GM18499 (cell line): ENCODE measurements around the gene MYL6.
"Not testable (repeated sequence)": the region's sequence is repeated elsewhere in the genome, so short reads cannot be mapped to it uniquely, and the experiment has no call there.

Experiments used
- ATAC-seq: cut with Tn5 transposase; IDR thresholded peaks from one replicate; pipeline ENCODE4 v1.9.1; 2021; ENCODE audit warnings: moderate number of reproducible peaks; ENCODE audit not compliant: insufficient read depth, unreplicated experiment

The MYL6 gene

GRCh38 chr12:56188131-56188777 is 30.1 kb downstream of the MYL6 start:
- ATAC-seq = no peak

GRCh38 chr12:56188778-56189098 is 30.6 kb downstream of the MYL6 start:
- no peak for ATAC-seq

DNA sequence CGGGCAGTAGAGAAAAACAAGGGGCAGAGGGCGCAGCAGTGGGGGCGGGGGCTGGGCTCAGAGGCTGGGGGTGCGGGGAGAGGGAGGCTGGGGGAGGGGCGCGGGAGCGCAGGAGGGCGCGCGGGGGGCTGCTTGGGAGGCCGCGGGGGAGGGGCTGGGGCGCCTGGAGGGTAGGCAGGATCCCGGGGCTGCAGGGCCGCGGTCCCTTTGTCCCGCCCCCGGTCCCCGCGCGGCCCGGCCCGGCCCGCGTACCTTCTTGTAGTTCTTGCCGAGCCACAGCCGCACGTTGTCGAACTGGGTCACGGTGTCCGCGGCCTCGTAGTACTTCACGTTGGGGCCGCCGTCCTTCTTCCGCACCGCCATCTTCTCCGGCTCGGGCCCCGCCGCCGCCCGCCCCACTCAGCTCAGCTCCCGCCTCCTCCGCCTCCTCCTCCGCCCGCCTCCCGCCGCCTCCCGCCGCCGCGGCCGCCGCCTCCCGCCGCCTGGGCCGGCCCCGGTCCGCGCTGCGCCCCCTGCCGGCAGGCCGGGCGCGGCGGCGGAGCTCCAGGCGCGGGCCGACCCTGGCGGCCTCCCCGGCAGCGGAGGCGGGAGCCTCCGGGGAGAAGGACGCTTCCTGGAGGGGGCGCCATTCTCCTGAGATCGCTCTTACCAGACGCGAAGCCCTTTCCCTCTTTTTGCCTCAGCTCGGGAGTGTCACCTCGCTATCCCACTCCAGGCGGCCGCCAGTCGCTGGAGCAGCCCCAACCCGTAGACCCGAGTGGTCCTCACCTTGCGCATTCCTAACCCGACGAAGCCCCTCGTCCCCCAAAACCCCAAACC is 31.1 kb downstream of the MYL6 start, which contains the start of gene SMARCC2:
TSS of gene SMARCC2 (minus strand) at position 385 of the 819 bp plus-strand sequence. CDS start at position 363, 22 bp downstream.
- ATAC-seq = no peak

GRCh38 chr12:56189918-56190694 is 31.9 kb downstream of the MYL6 start:
- ATAC-seq = no peak

DNA sequence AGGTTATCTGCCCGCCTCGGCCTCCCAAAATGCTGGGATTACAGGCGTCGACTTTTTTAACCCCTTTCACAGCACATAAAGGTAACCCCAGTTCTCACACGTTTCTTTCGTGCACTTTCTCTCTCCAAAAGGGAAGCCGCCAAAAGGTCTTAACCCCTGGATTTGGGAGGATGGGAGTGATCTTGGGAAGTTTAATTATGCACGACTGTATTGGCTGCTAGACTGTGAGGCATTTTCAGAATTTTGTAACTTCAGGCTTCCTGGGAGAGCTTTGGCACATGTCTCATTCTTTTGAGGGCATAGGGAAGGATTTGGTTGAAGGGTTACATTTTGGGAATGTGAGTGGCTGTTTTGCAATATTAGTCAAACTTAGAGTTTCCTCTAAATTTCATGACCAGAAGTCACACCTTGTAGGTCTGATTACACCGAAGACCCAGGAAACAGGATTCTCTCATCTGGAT is 32.6 kb downstream of the MYL6 start:
- ATAC-seq = no peak

- ATAC-seq = no peak
Measured at GRCh38 chr12:56192582-56192981, 34.4 kb downstream of the MYL6 start.

DNA sequence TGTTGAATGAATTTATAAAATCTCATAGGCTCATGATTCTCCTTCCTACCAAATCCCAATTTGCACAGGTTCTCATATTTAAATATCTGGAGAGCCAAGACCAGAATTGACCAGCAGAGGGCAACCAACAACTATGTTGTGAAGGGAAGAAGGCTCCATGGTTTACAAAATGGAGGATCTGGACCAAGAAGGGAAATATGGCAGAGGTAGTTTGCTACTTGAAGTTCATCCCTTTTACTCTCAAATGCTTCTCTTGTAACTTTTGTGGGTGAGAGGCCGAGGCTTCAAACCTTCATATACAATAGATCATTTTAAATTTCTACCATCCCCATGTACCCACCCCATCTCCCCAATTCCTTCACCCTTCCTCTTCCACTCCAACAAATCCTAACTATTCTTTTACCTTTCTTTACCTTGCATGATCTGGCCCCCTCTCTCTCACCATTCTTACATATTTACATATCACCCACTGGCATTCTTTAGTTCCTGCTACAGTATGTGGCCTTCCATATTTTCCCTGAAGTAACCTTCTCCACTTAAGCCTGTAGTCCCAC is 34.9 kb downstream of the MYL6 start:
- no peak for ATAC-seq

DNA sequence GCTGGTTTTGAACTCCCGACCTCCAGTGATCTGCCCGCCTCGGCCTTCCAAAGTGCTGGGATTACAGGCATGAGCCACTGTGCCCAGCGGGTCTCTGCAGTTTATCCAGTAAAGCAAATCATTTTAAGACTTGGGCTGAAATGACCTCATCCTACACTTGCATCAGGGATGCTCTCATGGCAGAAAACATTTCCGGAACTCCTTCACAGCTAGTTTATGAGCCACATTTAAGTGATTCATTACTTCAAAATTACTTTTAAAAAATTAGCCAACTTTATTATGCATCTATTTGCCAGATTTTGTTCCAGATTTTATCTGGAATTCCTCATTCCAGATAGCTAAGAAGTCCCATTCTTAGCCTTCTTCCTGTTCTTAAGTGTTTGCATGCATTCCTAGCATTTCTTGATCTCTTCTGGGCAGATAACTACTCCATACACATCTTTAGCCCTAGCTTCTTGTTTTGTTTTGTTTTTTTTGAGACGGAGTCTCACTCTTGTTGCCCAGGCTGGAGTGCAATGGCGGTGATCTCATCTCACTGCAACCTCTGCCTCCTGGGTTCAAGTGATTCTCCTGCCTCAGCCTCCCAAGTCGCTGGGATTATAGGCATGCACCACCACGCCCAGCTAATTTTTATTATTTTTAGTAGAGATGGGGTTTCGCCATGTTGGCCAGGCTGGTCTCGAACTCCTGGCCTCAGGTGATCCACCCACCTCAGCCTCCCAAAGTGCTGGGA is 38.8 kb downstream of the MYL6 start:
- ATAC-seq = not testable (repeated sequence)

- no peak for ATAC-seq
Measured at GRCh38 chr12:56197921-56198635, 39.9 kb downstream of the MYL6 start.

- ATAC-seq = no peak
Measured at GRCh38 chr12:56198836-56199235, 40.7 kb downstream of the MYL6 start.

- no peak for ATAC-seq
Measured at GRCh38 chr12:56202366-56202765, 44.2 kb downstream of the MYL6 start.

DNA sequence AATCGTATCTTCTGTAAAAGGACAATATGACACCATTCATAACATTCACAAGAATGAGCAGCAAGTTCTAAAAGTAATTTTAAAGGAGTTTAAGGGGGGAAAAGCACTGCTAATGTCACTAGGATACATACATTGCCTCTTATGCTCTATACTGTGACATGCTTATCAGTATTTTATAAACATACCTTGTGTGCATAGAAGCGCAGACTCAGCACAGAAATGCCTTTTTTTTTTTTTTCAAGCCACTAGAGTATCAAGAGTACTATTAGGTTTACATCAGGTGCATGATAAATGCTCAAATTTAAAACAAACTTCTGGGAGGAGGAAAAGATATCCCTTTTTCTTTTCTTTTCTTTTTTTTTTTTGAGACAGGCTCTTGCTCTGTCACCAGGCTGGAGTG is 44.7 kb downstream of the MYL6 start:
- ATAC-seq = no peak

DNA sequence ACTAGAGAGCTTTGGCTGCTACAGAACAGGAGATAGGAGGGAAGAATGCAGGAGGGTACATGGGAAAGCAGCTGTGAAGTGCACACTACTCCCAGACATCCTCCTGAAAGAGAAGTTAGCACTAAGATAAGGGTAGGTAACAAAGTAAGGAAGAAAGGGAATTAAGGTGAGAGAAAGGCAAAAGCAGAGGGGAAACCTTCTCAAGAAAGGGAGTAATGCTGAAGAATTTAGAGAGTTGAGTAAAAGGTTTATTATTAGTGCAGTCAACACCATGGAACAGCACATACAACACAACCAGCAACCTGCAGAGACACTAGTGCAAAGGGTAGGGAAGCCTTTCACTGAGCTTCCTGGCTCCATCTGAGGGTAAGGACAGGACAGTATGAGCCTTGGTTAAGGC is 46.1 kb downstream of the MYL6 start:
- no peak for ATAC-seq

DNA sequence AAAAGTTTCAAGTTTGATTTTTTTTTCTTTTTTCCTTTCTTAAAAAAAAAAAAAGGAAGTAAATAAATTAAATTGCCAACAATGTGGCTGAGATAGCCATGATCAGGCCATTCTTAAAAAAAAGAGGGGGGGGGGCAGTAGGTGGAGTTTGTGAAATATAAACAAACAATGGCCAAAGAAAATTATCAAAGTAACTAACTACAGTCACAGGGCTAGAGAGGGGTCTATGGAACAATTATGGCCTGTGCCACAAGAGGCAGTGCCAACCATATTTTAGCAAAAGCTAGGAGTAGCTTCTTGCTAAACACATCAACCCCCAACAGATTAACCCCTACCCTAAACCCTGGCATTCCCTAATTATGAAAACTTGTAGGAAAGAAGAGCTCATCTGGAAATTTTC is 47.3 kb downstream of the MYL6 start:
- ATAC-seq = no peak

DNA sequence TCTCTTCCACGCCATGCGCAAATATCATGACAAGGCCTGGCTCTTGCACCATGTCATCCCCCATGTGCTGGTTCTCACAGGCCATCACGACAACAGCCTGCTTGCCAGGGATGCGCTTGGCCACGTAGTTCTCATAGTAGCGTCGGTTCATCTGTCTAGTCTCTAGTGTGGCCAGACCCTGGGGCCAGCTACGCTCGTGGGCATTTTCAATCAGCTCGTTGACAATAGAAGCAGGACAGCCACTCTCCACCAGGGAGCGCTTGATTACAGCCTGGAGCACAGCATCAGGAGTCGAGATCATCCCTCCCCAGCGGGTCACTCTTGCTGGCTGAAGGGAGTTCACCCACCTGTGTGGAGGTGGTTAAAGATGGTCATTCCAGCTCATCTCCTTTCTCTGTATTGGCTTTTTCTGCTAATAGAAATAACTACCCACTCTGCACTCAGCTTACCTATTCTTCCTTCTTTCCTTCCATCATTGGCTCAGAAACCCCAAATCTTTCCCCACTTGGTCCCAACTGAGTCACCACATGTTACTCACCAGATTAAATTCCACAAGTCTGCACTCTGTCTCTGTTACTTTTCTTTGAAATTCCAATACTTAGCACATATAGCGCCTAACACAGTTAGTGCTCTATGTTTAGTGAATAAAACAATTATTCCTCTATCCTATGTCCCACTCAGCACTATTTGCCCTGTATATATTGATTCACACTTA is 48.5 kb downstream of the MYL6 start:
- ATAC-seq = no peak

DNA sequence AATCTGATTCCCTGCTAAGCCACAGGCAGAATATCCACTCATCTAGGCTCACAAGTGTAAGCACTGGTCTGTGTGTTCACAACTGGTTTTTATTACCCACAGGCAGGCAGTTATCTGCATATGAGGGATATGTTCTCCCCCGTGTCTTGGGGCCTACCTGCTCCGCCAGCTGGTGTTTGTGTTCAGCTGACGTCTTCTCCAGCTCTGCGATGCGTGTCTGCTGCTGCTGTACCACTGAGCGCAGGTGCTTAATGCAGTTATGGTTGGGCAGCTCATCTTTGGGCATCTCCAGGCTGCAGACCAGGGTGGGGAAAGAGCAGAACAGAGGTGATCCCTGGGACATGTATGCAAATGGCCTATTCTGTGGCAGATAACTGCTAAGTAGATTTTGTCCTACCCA is 49.8 kb downstream of the MYL6 start:
- no peak for ATAC-seq
